NOMO-1 (cell line): ENCODE measurements around the gene C5orf46.

Experiments used
- DNase-seq, 2 experiments: peaks; one replicate each; lab custom pipeline; 2025; ENCODE audit not compliant: unreplicated experiment in 2 of 2; lab: John Stamatoyannopoulos, UW

C5orf46 gene

DNA sequence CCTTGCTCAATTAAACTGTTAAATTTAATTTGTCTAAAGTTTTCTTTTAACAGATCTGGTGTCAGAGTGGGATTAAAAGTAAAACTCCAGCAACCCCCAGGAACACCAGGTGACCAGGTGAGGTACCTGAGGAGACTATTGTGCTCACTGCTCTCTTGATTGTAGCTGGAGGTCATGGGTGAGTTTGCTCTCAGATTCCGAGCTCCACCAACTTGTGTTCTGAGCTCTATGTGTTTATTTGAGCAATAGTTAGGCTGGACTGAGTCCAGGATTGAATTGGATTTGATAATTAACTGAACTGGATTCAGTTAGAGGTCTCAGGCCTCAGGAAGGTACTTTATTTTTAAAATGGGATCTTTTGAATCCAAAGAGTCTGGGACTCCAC is 45.7 kb downstream of the C5orf46 start:
- DNase-seq = no peak

DNA sequence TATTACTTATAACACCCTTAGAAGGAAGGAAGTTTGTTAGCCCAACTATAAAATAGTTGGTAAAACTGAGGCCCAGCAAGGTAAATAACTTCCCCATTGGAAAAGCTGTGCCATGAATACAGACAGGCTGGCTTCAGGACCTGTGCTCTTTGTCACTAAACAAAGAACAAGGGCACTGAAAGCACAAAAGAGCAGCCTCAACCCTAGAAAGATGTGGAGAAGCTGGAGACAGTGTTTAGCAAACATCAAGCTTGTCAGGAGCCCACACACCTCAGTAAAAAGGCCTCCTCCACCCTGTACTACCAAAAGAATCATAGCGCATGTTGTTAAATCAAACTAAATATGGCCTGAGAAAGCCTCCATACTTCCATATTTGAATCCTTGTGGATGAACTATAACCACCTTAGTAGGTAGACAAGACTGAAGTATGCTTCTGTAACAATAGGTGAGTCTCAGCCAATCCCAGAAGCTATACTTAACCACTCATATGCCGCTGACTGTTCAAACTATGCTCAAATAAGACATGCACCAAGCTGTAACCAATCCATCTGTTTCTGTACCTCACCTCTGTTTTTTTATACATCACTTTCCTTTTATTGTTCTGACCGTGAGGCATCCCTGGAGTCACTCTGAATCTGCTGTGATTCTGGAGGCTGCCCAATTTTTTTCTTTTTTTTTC is 46.2 kb downstream of the C5orf46 start:
- DNase-seq = no peak

DNA sequence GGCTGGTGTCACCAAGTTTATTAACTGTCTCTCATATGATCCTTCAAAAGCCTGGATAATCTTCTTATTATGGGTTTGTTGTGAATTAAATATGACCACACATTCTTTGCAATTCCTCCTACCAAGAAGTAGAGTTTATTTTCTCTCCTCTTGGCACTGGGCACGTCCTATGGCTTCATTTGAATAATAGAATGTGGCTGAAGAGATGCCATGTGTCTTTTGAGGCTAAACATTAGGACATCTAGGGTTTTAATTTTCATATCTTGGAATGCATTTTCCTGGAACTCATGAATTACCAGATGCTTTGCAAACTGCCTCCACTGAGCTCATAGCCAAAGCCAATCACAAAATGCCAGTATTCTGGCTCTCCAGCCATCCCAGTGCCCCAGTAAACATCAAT is 47.8 kb downstream of the C5orf46 start:
- no peak for DNase-seq

DNA sequence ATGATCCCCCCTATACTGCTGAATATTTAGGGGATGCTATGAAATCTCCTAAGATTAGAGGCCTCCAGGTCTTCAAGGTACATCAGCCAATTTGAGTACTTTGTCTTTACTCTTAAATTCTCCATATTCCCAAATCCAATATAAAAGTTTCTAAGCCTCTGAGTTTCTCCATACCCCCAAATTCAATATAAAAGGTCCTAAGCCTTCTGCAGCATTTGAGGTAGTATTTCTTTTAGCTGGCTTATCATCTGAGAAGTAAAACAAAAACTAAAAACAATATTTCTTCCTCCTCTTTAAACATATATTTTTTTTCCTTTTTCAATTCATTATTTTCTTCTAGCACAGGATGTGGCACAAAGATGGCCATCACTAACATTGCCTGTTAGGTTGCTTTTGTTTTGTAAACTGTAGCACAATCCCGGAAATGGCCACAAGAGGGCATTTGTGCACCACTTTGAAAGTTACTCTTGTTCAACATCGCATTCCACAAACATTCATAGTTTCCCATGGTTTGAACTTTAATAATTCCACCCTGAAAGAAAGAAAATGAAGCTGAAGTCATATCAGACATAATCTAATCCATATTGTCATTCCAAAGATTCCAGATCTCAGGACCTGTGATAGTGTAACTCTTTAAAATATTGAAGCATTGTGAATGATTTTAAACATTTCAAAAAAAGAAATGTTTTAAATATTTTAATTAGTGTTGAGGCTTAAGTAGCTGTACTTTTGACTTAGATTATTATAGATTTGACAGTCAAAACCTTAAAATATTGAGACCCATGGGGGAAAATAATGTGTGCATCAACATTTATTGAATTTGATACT is 48.8 kb downstream of the C5orf46 start:
- DNase-seq = no peak

DNA sequence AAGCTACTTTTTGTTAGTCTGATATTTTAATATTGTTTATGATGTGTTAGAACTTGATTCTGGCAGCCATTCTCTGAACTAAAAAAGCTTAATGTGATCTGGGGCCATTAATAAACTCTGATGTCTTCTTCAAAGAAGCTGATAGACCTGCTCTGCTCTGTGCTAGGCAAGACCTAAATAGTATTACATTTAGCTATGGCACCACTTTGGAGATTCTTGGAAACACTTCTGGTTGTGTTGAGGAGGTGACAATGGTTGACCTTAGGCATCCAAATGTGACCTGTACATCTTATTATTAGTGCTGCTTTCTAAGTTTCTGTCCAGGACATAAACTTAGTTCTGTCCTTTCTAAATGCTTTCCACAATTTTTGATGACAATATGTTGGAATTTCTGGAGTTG is 49.5 kb downstream of the C5orf46 start:
- no peak for DNase-seq

DNA sequence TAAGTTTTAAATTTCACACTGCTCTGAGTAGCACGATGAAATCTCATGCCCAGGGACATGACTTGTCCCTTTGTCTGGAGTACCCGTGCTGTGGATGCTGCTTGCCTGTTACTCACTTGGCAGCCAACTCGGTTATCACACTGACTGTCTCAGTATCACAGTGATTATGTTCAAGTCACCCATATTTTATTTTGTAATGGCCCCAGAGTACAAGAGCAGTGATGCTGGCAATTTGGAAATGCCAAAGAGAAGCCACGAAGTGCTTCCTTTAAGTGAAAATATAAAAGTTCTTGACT is 50.6 kb downstream of the C5orf46 start:
- no peak for DNase-seq

DNA sequence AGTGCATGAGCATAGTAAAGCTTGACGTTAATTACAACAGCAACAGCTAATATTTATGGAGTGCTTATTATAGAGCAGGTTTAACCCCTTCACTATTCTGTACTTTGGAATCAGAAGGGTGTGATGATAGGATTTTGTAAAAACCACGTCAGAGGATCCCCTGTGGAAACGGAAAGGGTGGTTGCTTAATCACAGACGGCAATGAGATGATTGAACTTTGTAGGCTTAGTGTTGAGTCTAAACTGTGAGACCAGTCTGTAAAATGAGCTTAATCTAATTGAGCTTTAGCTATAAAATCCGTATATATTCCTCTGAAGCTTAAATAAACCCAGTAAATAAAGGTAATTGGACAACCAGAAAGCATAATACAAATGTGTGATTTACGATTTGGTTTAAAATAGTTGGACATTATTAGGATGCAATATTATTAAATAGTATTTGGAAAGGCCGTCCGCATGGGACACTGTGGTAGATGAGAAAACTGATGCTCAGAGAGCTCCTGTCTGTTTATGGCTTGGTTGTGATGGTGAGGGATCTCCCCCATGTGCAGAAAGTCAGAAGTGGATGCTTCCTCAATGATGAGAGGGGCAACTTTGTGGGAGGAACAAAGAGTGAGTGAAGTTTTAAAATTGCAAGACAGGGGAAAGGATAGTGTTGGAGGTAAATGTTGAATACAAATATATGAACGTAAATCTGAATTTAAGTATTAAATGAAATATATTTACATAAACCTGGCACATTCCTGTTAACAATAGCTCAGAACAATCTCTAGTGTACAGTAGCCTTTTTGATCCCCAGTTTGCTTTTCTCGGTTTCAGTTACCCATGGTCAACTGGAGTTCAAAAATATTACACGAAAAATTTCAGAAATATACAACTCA is 51.2 kb downstream of the C5orf46 start:
- DNase-seq = no peak

DNA sequence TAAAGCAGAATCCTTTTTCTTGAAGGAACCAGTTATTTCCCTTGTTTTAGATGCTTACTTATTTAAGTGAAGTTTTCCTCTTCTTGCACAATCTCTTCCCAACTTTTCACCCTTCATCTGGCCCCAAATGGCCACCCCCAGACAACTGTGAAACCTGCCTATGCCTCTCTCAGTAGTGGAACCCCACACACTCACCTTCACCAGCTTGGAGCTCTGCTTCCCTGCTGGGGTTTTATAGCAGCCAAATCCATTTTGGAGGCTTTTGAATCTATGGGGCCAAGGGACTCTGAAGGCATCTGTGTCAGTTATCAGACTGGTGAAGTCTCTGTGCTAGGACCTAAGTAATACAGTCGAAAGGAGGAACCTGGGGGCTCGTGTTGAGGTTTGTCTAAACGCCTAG is 52.0 kb downstream of the C5orf46 start:
- DNase-seq = no peak

DNA sequence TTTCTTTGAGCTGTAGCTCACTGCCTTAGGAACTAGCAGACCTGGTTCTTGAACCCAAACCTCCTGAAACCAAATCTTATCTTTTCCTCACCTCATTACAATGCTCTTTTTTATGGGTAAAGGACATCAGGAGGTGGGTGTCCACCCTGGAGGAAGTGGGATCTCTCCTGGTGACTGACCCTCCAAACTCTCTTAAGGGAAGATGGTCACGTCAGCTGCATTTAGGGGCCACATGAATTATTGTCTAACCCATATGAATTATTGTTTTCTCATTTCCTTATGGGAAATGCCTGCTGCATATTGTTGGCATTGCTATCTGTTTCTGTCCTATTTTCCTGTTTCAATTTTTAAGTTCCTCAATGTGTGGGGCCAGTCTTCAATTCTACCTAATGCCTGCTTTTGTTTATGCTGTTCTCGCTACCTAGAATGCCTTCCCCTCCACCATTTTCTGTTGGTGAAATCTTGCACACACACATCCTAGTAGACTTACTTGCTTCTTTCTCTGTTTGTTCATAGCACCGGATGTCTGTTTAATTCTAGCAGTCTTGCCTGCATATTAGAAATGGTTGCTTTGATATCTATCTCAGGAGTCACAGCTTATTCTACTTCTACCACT is 52.9 kb downstream of the C5orf46 start:
- DNase-seq = no peak

DNA sequence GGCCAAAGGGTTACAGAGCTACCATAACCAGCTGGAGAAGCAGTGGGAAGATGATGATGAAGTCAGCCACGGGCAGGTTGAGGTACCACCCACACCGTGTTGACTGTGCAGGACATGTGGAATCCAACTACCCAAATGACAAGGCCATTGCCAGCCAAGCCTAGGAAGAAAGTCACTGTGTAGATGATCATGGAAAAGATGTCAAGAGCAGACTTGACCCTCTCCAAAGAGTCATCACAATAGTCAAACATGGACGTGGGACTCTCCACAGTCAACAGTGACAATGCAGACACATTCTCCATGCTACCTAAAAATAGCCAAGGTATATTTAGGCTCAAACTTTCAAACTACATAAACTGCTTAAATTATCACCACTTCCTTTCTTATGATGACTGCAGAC is 54.0 kb downstream of the C5orf46 start:
- no peak for DNase-seq

DNA sequence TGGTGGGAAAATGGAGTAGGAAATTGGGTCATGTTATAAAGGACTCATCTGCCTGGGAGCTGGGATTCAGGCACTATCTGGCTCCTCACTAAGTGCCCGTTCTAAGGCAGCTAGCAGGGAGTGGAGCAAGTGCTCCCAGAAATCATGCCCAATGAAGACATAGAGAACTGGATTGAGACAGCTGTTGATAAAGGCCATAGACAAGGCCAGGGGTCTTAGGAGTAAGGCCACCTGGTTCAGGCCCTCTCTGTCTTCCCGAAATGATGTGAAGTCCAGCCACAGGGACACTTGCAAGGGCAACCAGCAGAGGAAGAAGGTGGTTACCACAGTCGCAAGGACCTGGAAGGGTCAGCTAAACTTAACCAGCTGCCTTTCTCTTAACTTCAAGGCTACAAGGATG is 54.8 kb downstream of the C5orf46 start:
- no peak for DNase-seq

DNA sequence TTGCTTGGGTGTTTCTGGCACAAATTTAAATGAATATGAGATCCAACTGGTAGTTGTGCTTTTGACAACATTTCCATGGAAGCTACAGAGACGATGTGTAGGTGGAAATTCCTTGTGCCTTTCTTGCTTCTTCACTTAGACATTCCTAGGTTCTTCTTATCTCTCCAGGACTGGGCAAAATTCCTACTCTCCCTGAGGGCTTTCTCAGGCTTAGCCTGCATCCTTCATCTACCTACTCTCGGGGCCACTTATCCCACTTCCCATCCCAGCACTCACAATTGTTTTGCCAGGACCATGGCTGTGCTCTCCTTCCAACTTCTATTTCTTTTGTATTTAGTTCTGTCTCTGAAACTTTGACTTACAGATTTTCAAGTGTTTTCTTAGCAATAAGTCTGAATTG is 57.1 kb downstream of the C5orf46 start:
- DNase-seq = no peak

DNA sequence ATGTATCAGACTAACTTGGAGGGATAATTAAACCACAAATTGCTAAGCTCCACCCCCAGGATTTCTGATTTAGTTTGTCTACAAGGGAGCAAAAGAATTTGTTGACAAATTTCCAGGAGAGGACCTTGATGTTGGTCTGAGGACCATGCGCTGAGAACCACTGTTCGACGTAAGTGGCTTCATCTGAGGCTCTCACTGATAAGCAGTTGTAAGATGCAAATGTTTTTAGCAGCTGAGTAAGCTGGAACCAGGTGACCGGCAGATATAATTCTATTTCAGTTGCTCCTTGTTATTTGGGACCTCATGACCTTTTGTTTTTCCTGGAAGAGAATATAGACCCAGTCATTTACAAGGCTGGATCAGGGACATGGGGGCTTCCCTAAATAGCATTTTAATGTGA is 60.7 kb downstream of the C5orf46 start:
- DNase-seq = no peak

DNA sequence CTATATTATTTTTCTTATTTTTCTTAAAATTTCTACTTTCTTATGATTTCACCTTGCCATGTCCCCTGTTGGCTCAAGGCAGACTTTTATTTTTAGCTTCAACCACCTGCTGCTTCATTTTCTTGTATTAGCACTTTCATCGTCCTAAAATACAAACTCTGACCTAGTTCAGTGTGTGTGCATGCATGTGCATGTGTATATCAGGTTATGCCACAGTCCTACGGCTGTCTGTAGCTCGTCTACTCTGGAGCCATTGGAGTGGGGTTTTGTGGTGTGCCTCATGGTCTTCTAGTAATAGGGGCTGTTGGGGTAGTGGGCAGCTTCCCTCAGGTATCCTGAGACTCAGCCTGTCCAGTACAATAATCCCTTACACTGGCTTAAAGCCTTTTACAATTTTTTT is 61.5 kb downstream of the C5orf46 start:
- DNase-seq = no peak

DNA sequence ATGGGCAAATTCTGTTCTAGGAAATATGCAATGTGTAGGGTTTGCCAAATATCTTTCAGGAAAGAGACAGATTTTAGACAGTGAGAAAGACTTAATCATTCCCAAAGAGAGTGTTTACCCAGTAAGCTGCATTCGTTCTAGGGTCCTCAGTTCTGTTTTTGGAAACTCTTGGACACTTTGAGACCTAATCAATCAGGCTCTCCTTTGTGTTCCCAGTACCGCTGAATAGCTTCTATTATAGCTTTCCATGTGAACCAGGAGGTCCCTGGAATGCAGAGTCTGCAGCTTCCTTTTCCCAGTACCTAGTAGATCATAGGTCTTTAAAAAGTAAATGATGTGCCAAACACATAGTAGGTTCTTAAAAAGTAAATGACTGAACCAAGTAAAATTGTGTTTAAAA is 63.5 kb downstream of the C5orf46 start:
- DNase-seq = no peak
